Astrocyte (in vitro differentiated cells and primary cell): ENCODE data around the gene CFAP45. TPM values are rescaled to one million over a fixed set of nuclear protein-coding genes. Genes with fewer than 3 reads are reported as not detected.

Experiments used
- DNase-seq: peaks from one replicate; pipeline ENCODE4 v3.0.0-alpha.2; 2010; ENCODE audit warnings: low read depth
- FAIRE-seq: peaks from 2 replicates; lab custom pipeline; 2011; peaks lifted over from hg19 to GRCh38; lab: Jason Lieb, UNC
- H2AFZ ChIP-seq: 2 replicates; pipeline ENCODE4 v1.6.0; 2012; ENCODE audit warnings: low read depth, low read length, inconsistent platforms
- H3K27ac ChIP-seq: 2 replicates; pipeline ENCODE4 v1.5.1; 2011; ENCODE audit warnings: low read depth, low read length, inconsistent platforms
- H3K27me3 ChIP-seq: 2 replicates; pipeline ENCODE4 v1.6.0; 2011; ENCODE audit warnings: low read length, inconsistent platforms; ENCODE audit not compliant: insufficient read depth
- H3K36me3 ChIP-seq: 2 replicates; pipeline ENCODE4 v1.5.1; 2011; ENCODE audit warnings: low read length, inconsistent platforms; ENCODE audit not compliant: insufficient read depth
- H3K4me1 ChIP-seq: 2 replicates; pipeline ENCODE4 v1.5.1; 2011; ENCODE audit warnings: low read length, inconsistent platforms; ENCODE audit not compliant: insufficient read depth
- H3K4me2 ChIP-seq: 2 replicates; pipeline ENCODE4 v1.6.0; 2012; ENCODE audit warnings: low read length, inconsistent platforms
- H3K4me3 ChIP-seq: 2 replicates; pipeline ENCODE4 v1.5.1; 2011; ENCODE audit warnings: low read depth, mild to moderate bottlenecking, low read length, inconsistent platforms; ENCODE audit not compliant: insufficient read depth
- H3K79me2 ChIP-seq: 2 replicates; pipeline ENCODE4 v1.6.0; 2012; ENCODE audit warnings: mild to moderate bottlenecking, low read length, inconsistent platforms; ENCODE audit not compliant: insufficient read depth
- H3K9ac ChIP-seq: 2 replicates; pipeline ENCODE4 v1.6.0; 2012; ENCODE audit warnings: mild to moderate bottlenecking, low read length, inconsistent platforms
- H3K9me3 ChIP-seq: 2 replicates; pipeline ENCODE4 v1.5.1; 2012; ENCODE audit warnings: low read depth, mild to moderate bottlenecking, low read length, inconsistent platforms; ENCODE audit not compliant: insufficient read depth
- H4K20me1 ChIP-seq: 2 replicates; pipeline ENCODE4 v1.6.0; 2012; ENCODE audit warnings: low read length, inconsistent platforms; ENCODE audit not compliant: insufficient read depth
- H3K27ac Mint-ChIP-seq: one replicate; pipeline ENCODE4 v1.8.0; 2021; ENCODE audit warnings: mild to moderate bottlenecking, mixed read lengths; ENCODE audit not compliant: unreplicated experiment
- H3K27me3 Mint-ChIP-seq: one replicate; pipeline ENCODE4 v1.8.0; 2021; ENCODE audit warnings: low read depth, mixed read lengths; ENCODE audit not compliant: unreplicated experiment
- H3K36me3 Mint-ChIP-seq: one replicate; pipeline ENCODE4 v1.8.0; 2021; ENCODE audit warnings: low read depth, mixed read lengths; ENCODE audit not compliant: unreplicated experiment
- H3K4me1 Mint-ChIP-seq: one replicate; pipeline ENCODE4 v1.8.0; 2021; ENCODE audit warnings: low read depth, mixed read lengths; ENCODE audit not compliant: unreplicated experiment
- H3K4me3 Mint-ChIP-seq: one replicate; pipeline ENCODE4 v1.8.0; 2021; ENCODE audit warnings: mild to moderate bottlenecking, moderate library complexity, mixed read lengths; ENCODE audit not compliant: unreplicated experiment
- H3K9me3 Mint-ChIP-seq: one replicate; pipeline ENCODE4 v1.8.0; 2021; ENCODE audit warnings: mild to moderate bottlenecking, mixed read lengths; ENCODE audit not compliant: unreplicated experiment
- EZH2 ChIP-seq: IDR thresholded peaks from 2 replicates; pipeline ENCODE4 v1.6.1; 2012; ENCODE audit warnings: mild to moderate bottlenecking, low read length, inconsistent platforms; ENCODE audit not compliant: insufficient read depth
- total RNA-seq: library from RNA; stranded (reverse); gene quantifications from 2 replicates; pipeline ENCODE4 v1.2.1, GENCODE V29; 2021
- TF ChIP-seq, protein P1 (sequence below): IDR thresholded peaks from 2 replicates; pipeline ENCODE4 v1.5.1; 2011; ENCODE audit warnings: low read depth, mild to moderate bottlenecking, inconsistent platforms, low read length, moderate library complexity; ENCODE audit not compliant: insufficient read depth

CFAP45 gene
- total RNA-seq, 1 donor from 2014 or later, result 3.2 TPM

DNA sequence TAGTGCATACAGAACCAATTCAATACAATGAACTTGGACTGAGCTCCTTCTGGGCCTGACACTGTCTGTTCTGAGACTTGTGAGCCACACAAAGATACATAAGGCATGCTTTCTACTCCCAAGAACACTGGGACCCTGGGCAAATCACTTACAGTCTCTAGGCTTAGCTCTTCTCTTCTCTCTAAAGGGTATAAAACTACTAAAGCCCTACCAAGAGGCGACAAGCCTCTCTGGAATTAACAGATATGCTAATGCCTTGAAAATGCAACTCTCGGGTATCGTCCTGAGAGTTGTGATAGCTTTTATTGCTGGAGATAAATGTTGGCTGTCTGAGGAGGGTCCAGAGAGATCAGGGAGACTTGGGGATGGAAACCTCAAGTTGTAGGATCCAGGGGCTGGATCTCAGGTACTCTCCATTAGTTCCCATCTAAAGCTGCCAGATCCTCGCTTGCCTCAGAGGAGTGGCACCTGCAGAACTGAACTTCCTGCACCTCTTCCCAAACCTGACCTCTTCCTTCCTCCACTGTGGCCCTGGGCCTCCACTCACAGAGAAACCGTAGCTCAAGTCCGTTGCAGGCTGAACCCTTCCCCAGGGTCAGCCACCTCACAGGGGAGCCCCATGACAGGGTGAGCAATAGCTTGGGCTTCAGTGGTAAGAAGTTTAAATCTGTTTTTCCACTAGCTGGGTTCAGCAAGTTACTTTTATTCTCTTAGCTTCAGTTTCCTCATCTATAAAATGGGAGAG, 11.5 kb upstream of the CFAP45 start:
- Histone ChIP-seq H3K4me3 (no peak overlapping the region), H2AFZ (no peak overlapping the region), H3K9me3 (no peaks in the 10 kb centered on the region), H3K27me3 (no peaks in the 10 kb centered on the region), H3K4me1 (peaks cover 51% of the 10 kb centered on the region), H3K36me3 (peaks cover 2% of the 10 kb centered on the region), H3K4me2 (peak overlapping the region; percentile 74), H3K27ac (peak overlapping the region; percentile 81), H4K20me1 (peaks cover 2% of the 10 kb centered on the region), H3K79me2 (no peaks in the 10 kb centered on the region), H3K9ac (peak overlapping the region; percentile 59)
- Mint-ChIP-seq H3K27ac (peak overlapping the region; percentile 99), H3K36me3 (peaks cover 2% of the 10 kb centered on the region), H3K4me1 (peaks cover 70% of the 10 kb centered on the region), H3K27me3 (no peaks in the 10 kb centered on the region), H3K9me3 (no peaks in the 10 kb centered on the region), H3K4me3 (no peak overlapping the region)
- no peak for TF ChIP-seq EZH2
- TF ChIP-seq, protein P1, sequence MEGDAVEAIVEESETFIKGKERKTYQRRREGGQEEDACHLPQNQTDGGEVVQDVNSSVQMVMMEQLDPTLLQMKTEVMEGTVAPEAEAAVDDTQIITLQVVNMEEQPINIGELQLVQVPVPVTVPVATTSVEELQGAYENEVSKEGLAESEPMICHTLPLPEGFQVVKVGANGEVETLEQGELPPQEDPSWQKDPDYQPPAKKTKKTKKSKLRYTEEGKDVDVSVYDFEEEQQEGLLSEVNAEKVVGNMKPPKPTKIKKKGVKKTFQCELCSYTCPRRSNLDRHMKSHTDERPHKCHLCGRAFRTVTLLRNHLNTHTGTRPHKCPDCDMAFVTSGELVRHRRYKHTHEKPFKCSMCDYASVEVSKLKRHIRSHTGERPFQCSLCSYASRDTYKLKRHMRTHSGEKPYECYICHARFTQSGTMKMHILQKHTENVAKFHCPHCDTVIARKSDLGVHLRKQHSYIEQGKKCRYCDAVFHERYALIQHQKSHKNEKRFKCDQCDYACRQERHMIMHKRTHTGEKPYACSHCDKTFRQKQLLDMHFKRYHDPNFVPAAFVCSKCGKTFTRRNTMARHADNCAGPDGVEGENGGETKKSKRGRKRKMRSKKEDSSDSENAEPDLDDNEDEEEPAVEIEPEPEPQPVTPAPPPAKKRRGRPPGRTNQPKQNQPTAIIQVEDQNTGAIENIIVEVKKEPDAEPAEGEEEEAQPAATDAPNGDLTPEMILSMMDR, result no peak
- no peak for FAIRE-seq
- no peak for DNase-seq

DNA sequence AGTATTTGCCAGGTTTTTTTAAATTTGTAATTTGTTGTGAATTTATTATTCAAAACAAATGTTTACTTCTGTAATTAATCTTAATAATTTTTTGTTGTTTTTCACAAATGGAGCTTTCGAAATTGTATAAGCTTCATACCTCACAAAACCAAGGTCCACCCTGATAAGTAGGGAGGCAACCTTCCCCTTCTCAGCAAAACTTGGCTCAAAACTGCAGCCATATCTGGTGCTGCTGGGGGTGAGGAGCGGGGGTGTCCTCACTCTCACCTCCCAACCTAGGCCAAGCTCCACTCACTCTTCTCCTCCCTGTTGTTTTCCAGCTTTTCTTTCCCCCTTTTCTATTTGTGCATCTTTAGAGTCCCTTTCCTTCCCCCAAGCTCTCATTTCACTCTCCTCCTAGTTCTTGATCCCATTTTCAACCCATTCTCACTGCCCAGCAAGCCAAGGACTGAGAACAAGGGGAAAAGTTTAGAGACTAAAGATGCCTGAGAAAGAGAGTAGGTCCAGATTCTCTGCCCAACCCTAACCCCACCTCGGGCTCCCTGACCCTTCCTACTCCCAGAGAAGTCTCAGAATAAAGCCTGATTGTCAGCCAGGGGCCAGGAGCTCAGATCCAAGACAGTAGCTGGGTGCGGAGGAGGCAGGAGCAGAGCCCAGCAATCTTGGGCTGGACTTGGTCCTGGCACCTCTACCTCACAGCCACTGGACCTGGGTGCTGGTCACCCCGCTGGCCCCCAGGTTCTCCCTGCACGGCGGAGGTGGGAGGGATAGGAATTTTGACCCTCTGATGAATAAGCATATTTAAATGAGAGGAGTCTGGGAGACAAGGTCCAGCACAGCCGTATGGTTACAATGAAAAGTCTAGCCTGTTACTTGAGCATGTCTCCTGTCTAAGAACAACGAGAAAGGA, 8.3 kb upstream of the CFAP45 start:
- H3K27ac Mint-ChIP-seq, result no peak overlapping the region
- Histone ChIP-seq H3K27ac (no peak overlapping the region), H3K36me3 (no peaks in the 10 kb centered on the region), H2AFZ (no peak overlapping the region), H3K9ac (no peak overlapping the region), H4K20me1 (no peaks in the 10 kb centered on the region), H3K4me2 (no peak overlapping the region), H3K9me3 (no peaks in the 10 kb centered on the region), H3K27me3 (no peaks in the 10 kb centered on the region), H3K4me3 (no peak overlapping the region), H3K4me1 (peaks cover 39% of the 10 kb centered on the region), H3K79me2 (no peaks in the 10 kb centered on the region)
- peaks cover 7% of the 10 kb centered on the region for H3K9me3 Mint-ChIP-seq
- H3K36me3 Mint-ChIP-seq, result no peaks in the 10 kb centered on the region
- H3K27me3 Mint-ChIP-seq, result no peaks in the 10 kb centered on the region
- TF ChIP-seq, protein P1, result no peak
- H3K4me1 Mint-ChIP-seq, result peaks cover 40% of the 10 kb centered on the region
- DNase-seq, result no peak
- FAIRE-seq, result no peak
- H3K4me3 Mint-ChIP-seq, result no peak overlapping the region
